ENCODE measurements around the gene PARD3.

Gene PARD3

GRCh38 chr10:34340934-34341333 lies 474.2 kb downstream of the PARD3 start:
- no peak for DNase-seq (ENCODE audit: low spot score)

GRCh38 chr10:34339816-34340553 lies 475.1 kb downstream of the PARD3 start:
- DNase-seq (ENCODE audit: low spot score): no peak

DNA sequence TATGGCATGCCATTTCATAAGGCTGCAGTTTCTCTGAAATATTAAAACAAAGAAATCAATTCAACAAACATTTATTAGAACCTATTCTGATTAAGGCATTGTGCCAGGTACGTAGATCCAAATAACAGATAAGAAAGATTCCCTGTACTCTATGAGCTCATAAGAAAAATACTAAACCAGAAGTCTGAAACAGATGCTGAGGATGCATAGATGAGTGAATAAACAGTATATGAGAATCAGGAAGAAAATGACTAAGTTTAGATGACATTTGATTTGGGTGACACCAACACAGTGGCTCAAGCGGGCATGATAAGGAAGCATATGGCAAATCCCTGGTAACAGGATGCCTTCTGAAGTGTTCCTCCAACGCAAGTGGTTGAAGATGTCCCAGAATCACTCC lies 477.2 kb downstream of the PARD3 start:
- no peak for DNase-seq (ENCODE audit: low spot score)

- no peak for DNase-seq (ENCODE audit: low spot score)
These were observed 479.0 kb downstream of the PARD3 start for GRCh38 chr10:34335960-34336690.

DNA sequence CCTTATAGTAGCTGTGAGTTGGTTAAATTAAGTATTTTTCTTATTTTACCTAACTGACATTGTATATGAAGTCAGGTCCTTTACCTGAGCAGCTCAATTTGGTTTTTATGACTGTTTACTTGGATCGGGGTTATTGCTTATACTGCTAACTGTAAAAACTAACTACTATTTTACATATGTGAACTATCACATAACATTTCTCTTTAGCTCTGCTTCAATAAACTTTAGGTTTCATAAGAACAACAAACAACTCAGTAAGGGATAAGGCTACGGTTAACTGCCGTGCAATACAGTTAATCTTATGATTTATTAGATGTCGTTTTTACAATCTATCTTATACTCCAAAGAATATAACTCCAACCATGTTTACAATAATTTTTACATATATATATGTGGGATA lies 480.2 kb downstream of the PARD3 start:
- DNase-seq (ENCODE audit: low spot score): no peak

DNA sequence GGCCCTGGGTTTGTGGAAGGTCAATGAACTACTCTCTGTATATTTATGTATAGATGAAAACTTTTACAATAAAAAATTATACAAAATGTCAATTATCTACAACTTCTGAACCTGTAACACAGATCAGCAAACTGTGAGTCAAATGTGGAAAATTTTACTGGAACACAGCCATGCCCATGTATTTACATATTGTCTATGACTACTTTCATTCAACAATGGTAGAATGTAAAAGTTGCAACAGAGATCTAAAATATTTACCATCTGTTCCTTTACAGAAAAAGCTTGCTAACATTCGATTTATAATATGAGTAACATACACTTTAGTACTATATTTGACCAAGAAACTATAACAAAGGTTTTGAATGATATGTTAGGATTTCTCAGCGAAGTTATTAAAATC lies 481.6 kb downstream of the PARD3 start:
- no peak for DNase-seq (ENCODE audit: low spot score)

- DNase-seq (ENCODE audit: low spot score): no peak
These were observed 487.9 kb downstream of the PARD3 start for GRCh38 chr10:34327184-34327583.

GRCh38 chr10:34323192-34323591 lies 491.9 kb downstream of the PARD3 start:
- DNase-seq (ENCODE audit: low spot score): no peak

- DNase-seq (ENCODE audit: low spot score): no peak
These were observed 494.8 kb downstream of the PARD3 start for GRCh38 chr10:34320265-34320664.

- no peak for DNase-seq (ENCODE audit: low spot score)
These were observed 495.8 kb downstream of the PARD3 start for GRCh38 chr10:34319197-34319846.

DNA sequence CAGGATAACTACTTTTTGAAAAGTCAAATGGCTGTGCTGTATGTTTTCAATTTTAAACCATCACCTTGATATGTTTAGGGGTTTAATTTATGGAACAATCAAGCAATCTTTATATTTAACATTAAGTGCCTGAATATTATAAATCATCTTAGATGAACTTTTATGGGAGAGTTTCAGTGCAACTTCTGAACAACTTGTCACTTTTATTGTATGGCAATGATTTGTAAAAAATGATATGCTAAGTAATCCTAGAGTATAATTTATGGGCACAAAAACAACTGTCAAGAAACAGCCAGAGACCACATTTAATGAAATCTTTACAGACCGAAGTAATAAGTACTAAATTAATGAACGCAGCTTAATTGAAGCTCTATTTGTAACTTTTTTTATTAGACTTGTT lies 498.9 kb downstream of the PARD3 start:
- no peak for DNase-seq (ENCODE audit: low spot score)

GRCh38 chr10:34314457-34314856 lies 500.6 kb downstream of the PARD3 start:
- DNase-seq (ENCODE audit: low spot score): no peak

DNA sequence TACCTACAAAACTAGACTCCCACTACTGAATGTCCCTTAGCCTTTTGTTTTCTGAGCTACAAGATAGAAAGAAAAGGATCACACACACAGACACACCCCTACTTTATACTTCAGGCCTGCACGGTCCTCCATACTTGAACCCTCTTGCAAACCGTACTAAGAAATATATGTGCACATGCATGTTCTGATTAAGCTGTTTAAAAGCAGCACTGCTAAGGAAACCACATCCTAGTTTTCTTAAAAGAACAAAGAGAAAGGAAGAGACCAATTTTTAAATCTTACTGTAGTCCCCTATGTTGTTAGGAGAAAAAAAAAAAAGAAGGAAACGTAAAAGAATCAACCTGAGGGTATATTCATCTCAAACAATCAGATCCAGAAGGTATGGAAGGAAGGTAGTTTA lies 501.2 kb downstream of the PARD3 start:
- DNase-seq (ENCODE audit: low spot score): no peak

DNA sequence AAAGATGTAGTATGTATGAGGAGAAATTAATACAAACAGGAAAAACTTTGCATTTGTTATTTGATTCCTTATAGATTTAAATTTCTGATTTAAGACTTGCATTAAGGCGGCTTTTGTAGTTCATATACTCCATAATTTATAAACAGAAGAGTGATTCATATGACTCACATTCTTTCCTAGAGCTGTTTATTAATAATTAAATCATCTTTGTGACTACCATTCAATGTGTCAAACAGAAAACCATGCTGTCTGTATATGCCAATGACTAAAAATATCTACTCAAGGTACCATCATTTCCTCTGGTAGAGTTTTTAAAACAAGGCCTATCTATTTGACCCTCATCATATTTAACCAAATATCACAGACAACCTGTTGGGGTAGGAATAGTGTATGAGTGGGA lies 501.7 kb downstream of the PARD3 start:
- peak; percentile 21 for DNase-seq (ENCODE audit: low spot score)

DNA sequence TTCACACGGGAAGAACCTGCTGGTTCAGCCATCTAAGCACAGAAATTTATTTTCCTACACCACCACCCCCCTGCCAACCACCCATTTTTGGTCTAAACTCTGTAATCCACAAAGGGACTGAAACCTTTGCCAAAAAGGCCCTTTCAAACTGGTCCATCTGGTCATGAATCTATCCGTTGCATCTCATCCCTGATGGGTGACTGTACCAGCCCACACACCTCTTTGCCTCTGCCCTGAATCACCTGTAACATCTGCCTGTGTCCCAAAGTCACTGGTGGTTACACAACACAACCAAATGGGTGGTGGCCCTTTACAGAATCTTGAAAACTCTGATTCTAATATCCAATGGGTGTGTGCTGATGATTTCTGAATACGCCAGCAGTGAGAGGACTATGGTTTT lies 503.4 kb downstream of the PARD3 start:
- DNase-seq (ENCODE audit: low spot score): no peak

DNA sequence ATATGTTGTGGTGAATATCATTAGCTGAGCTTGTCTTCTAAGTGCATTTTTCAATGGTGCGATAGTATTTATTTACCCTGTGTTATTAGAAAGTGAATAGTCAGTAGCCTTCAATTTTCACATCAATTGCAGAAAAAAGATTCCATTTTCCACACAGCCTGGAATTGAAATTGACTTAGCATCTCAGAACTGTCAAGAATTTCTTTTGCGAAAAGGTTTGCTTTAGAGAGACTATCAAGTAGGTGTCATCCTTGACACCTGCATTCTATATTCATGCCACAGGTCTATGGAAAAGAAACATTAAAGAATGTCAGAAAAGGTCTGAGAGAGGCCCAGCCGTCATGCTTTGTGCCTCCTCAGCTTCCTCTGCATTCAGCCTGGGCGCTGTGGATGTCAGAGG lies 504.9 kb downstream of the PARD3 start:
- no peak for DNase-seq (ENCODE audit: low spot score)

- no peak for DNase-seq (ENCODE audit: low spot score)
These were observed 509.9 kb downstream of the PARD3 start for GRCh38 chr10:34305189-34305588.

DNA sequence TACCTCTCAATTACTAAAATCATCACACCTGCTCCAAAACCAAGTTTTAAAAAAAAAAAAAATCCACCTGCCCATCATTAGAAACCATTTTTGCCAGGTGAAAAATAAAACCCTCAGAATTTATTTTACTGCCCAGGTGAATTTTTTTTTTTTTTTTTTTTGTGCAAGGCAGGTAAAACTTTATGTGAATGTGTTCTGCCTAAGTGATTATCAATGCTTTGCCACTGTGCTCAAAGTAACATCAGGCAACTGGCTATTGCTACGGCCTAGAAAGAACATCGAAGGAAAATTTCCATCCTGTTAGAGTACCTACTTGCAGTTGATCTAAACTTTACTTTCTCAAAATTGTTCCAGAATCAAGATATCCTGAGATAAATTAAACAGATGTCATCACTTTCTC lies 512.1 kb downstream of the PARD3 start:
- no peak for DNase-seq (ENCODE audit: low spot score)

DNA sequence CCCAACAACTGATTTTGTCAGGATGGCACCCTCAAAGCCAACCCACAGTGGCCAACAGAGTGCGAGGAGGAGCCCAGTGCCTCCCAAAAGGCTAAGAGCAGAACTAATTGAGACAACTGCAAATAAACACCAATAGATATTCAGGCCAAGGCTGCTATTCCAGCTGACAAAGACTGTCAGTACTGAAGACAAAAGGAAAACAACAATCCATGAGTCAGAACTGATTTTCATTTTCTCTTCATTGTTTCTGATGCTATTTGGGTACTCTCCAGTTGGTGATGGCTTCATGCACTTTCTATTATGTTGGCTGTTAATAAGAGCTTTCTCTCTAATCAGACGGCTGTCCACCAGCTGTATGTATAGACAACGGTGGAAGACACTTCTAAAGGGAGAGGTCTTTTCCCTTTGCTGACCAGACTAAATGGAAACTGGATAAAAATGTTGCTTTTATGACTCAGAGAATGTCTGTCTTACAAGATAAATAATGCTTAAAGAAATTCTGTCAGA lies 515.9 kb downstream of the PARD3 start:
- DNase-seq (ENCODE audit: low spot score): peak; percentile 48

DNA sequence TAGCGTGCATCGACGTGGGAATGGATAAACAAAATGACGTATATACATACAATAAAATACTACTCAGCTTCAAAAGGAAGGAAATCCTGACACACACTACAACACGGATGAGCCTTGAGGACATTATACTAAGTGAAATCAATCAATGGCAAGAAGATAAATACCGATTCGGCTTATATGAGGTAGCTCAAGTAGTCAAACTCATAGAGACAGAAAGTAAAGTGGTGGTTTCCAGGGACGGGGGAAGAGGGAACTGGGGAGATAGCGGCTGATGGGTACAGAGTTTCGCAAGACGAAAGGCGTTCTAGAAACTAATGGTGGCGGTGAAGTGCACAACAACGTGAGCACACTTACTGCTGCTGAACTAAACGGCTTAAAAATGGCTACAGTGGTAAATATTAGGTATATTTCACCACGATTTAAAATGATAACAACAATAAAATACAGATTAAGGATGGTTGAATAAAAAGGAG lies 516.7 kb downstream of the PARD3 start:
- no peak for DNase-seq (ENCODE audit: low spot score)

DNA sequence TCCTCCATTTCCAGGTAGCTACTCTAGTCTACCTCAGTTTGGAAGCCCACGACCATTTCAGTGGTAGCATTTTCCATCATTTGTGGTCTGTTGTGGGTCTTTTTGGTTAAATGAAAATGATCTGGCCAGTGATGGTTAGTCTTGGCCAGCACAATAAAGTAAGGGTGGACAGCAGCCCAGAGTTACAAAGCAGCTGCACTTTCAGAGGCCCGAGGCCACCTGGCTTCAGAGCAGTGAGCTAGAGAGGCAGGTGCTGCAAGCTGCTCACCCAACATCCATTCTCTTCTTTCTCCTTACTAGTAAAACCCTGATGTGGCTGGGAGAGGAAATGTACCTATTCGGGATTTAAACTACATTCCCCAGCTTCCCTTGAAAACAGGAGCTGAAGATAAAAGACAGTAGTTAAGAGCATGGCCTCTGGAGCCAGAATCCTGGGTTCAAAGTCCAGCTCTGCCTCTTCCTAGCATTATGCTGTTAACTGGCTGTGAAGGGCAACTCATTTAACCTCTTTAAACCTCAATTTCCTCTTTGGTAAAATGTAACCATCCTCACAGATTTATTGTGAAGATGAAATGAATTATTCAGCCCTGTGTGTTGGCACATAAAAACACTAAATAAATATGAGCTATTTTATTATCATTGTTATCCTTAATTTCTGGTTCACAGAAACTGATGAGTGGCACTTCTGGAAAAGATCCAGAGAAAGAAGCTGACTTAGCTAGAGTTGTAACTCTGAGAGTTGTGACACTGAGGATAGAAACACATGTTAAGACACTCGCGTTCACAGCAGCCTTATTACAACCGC lies 517.4 kb downstream of the PARD3 start:
- DNase-seq (ENCODE audit: low spot score): no peak

GRCh38 chr10:34295142-34295548 lies 520.0 kb downstream of the PARD3 start:
- no peak for DNase-seq (ENCODE audit: low spot score)
